Neural crest cell (in vitro differentiated cells): ENCODE results near the gene NAAA. TPM values are rescaled to one million over a fixed set of nuclear protein-coding genes. Genes with fewer than 3 reads are reported as not detected.
A peak's percentile ranks its signal among the peaks of the same experiment; 100 is the strongest.

Experiments
- DNase-seq: peaks from one replicate; pipeline ENCODE4 v3.0.0; 2021; ENCODE audit warnings: low read depth, mixed read lengths, low spot score
- H3K27ac Mint-ChIP-seq: one replicate; pipeline ENCODE4 v1.8.0; 2021; ENCODE audit warnings: mild to moderate bottlenecking, mixed read lengths; ENCODE audit not compliant: unreplicated experiment
- H3K27me3 Mint-ChIP-seq: 2 replicates; pipeline ENCODE4 v1.8.0; 2021; ENCODE audit warnings: low read depth, mild to moderate bottlenecking, mixed read lengths
- H3K36me3 Mint-ChIP-seq: 2 replicates; pipeline ENCODE4 v1.8.0; 2021; ENCODE audit warnings: low read depth, mild to moderate bottlenecking, mixed read lengths
- H3K4me1 Mint-ChIP-seq: 2 replicates; pipeline ENCODE4 v1.8.0; 2021; ENCODE audit warnings: mixed read lengths
- H3K4me3 Mint-ChIP-seq: one replicate; pipeline ENCODE4 v1.8.0; 2021; ENCODE audit warnings: mild to moderate bottlenecking, mixed read lengths
- H3K9me3 Mint-ChIP-seq: 2 replicates; pipeline ENCODE4 v1.8.0; 2021; ENCODE audit warnings: mixed read lengths
- CTCF ChIP-seq: fragments of 200-600 bp; sonication (generic); conservative IDR thresholded peaks from 2 replicates; pipeline ENCODE4 v1.5.0; 2021; ENCODE audit warnings: antibody characterized with exemption, mild to moderate bottlenecking
- total RNA-seq: library from RNA; stranded (reverse); gene quantifications from 2 replicates; pipeline ENCODE4 v1.2.1, GENCODE V29; 2021

The NAAA gene
- total RNA-seq, 1 donor from 2014 or later = 3.3 TPM

GRCh38 chr4:75878246-75878756 lies 62.5 kb downstream of the NAAA start:
- no peaks in the 10 kb centered on the region for H3K36me3 Mint-ChIP-seq
- H3K4me1 Mint-ChIP-seq = peaks cover 24% of the 10 kb centered on the region
- peak; percentile 6 for DNase-seq
- no peaks in the 10 kb centered on the region for H3K9me3 Mint-ChIP-seq
- peak overlapping the region; percentile 63 for H3K27ac Mint-ChIP-seq
- H3K4me3 Mint-ChIP-seq = peak overlapping the region; percentile 17
- TF ChIP-seq CTCF = no peak
- H3K27me3 Mint-ChIP-seq = peaks cover 13% of the 10 kb centered on the region

- TF ChIP-seq CTCF = no peak
- peaks cover 24% of the 10 kb centered on the region for H3K4me1 Mint-ChIP-seq
- DNase-seq = no peak
These were observed 64.6 kb downstream of the NAAA start for GRCh38 chr4:75876218-75876617.

GRCh38 chr4:75869100-75869499 lies 71.7 kb downstream of the NAAA start:
- H3K27me3 Mint-ChIP-seq = no peaks in the 10 kb centered on the region

More at GRCh38 chr4:75876218-75876617, 64.6 kb downstream of the NAAA start:
- H3K9me3 Mint-ChIP-seq = no peaks in the 10 kb centered on the region
- H3K4me3 Mint-ChIP-seq = no peak overlapping the region
- no peaks in the 10 kb centered on the region for H3K36me3 Mint-ChIP-seq
- no peak overlapping the region for H3K27ac Mint-ChIP-seq
- H3K27me3 Mint-ChIP-seq = peaks cover 7% of the 10 kb centered on the region

GRCh38 chr4:75867130-75867529 lies 73.7 kb downstream of the NAAA start:
- H3K4me1 Mint-ChIP-seq = no peaks in the 10 kb centered on the region
- no peak overlapping the region for H3K4me3 Mint-ChIP-seq
- DNase-seq = no peak
- H3K27ac Mint-ChIP-seq = no peak overlapping the region
- no peaks in the 10 kb centered on the region for H3K9me3 Mint-ChIP-seq
- H3K27me3 Mint-ChIP-seq = no peaks in the 10 kb centered on the region
- TF ChIP-seq CTCF = no peak
- H3K36me3 Mint-ChIP-seq = no peaks in the 10 kb centered on the region

More at GRCh38 chr4:75869100-75869499, 71.7 kb downstream of the NAAA start:
- no peaks in the 10 kb centered on the region for H3K9me3 Mint-ChIP-seq
- H3K36me3 Mint-ChIP-seq = no peaks in the 10 kb centered on the region
- no peaks in the 10 kb centered on the region for H3K4me1 Mint-ChIP-seq
- H3K27ac Mint-ChIP-seq = no peak overlapping the region
- TF ChIP-seq CTCF = no peak
- H3K4me3 Mint-ChIP-seq = no peak overlapping the region
- DNase-seq = no peak

Other genes starting within 250 kb of the NAAA start
- 41.2 and 45.5 TPM in 2 replicates for gene USO1, start 216.4 kb downstream of the NAAA start, total RNA-seq
- 0.09 TPM in 1 of 2 replicates, not detected in the other for gene PPEF2, start 38.6 kb downstream of the NAAA start, total RNA-seq
- gene SDAD1, start 49.9 kb upstream of the NAAA start, total RNA-seq = 52.1 and 55.8 TPM in 2 replicates
- not detected in 2 replicates for gene CXCL9, start 66.5 kb upstream of the NAAA start, total RNA-seq
- gene CXCL10, start 82.5 kb upstream of the NAAA start, total RNA-seq = not detected in 2 replicates
- gene CXCL11, start 95.1 kb upstream of the NAAA start, total RNA-seq = not detected in 2 replicates
- gene ART3, start 133.7 kb upstream of the NAAA start, total RNA-seq = not detected in 2 replicates
- gene NUP54, start 207.4 kb upstream of the NAAA start, total RNA-seq = 67.0 and 73.3 TPM in 2 replicates